NCI-H345 treated with DMSO at 0.1 percent for 48 hours (cell line): ENCODE measurements around the gene NR5A1.

Experiments
- DNase-seq: peaks from one replicate; lab custom pipeline; 2025; ENCODE audit not compliant: unreplicated experiment; lab: John Stamatoyannopoulos, UW

Gene NR5A1

GRCh38 chr9:124483481-124483880 lies 23.7 kb downstream of the NR5A1 start:
- DNase-seq = no peak

GRCh38 chr9:124482431-124483031 lies 24.7 kb downstream of the NR5A1 start:
- no peak for DNase-seq

DNA sequence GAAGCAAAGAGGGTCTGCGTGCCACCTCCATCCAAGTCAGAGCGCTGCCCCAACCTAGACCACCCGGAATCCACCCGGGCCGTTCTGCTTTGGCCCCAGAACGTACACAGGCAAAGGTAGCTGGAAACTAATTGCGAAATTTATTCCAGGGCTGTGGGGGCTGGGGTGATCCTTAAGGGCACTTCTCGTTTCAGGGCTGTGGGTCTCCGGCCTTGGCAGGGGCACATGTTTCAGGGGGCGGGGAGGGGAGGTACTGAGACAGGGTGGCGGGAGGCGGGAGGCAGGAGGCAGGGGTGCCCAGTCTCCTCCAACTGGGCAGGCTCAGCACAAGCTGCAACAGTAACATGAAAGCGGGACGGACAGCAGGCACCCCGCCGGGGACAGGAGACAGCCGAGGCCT lies 26.1 kb downstream of the NR5A1 start:
- no peak for DNase-seq

- no peak for DNase-seq
These were observed 26.6 kb downstream of the NR5A1 start for GRCh38 chr9:124480621-124480981.

DNA sequence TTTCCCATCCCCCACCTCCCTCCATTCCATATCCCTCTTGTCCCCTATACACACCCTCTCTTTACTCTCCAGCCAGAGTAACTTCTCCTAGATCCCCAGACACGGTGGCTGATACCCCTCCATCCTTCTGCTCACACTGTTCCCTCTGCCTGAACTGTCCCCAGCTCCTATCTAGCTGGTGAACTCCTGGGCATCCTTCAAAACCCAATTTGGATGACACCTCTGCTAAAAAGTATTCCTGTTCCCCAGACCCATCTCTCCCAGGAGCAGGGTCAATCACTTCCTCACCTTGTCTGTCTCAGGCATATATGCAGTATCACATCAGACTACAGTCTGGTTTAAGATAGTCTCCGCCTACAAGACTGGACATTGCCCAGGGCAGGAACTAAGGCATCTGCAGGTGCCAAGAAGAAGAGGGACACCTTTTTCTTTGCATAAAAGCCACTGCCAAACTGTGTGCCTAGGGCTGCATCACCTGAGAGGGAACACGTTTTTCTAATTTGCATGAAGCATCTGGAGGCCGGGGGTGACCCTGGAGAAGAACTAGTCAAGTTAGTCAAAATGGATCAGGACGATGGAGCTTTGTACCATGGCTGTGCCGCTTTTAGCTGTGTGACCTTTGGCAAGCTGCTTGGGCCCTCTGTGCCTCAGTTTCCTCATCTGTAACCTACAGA lies 27.1 kb downstream of the NR5A1 start:
- DNase-seq = no peak

DNA sequence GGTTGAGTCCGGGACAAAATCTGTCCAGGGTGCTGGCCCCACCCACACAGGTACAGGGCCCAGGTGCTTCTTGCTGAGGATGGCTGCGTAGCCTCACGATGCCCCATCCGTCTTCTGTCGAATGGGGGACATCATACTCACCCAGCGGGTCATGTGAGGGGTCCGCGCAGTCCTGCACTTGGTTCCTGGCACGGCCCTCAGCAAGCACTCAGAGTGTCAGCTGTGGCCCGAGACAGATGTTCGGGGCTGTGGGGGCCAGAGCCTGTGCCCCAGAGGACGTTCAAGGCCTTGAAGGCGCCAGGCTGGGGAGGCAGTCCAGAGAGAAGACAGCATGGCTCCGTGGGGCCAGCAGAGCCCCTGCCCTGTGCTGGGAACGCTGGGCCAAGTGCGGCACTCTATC lies 27.8 kb downstream of the NR5A1 start:
- DNase-seq = no peak

- no peak for DNase-seq
These were observed 28.8 kb downstream of the NR5A1 start for GRCh38 chr9:124478354-124478753.

GRCh38 chr9:124477648-124478285 lies 29.4 kb downstream of the NR5A1 start:
- DNase-seq = peak; percentile 27

GRCh38 chr9:124477211-124477647 lies 30.0 kb downstream of the NR5A1 start:
- peak; percentile 16 for DNase-seq

GRCh38 chr9:124475868-124476690 lies 31.1 kb downstream of the NR5A1 start:
- no peak for DNase-seq

- DNase-seq = no peak
These were observed 31.9 kb downstream of the NR5A1 start for GRCh38 chr9:124475158-124475867.

GRCh38 chr9:124474151-124474550 lies 33.0 kb downstream of the NR5A1 start:
- DNase-seq = no peak

- DNase-seq = no peak
These were observed 33.9 kb downstream of the NR5A1 start for GRCh38 chr9:124473310-124473709.

GRCh38 chr9:124472770-124473169 lies 34.4 kb downstream of the NR5A1 start:
- no peak for DNase-seq

DNA sequence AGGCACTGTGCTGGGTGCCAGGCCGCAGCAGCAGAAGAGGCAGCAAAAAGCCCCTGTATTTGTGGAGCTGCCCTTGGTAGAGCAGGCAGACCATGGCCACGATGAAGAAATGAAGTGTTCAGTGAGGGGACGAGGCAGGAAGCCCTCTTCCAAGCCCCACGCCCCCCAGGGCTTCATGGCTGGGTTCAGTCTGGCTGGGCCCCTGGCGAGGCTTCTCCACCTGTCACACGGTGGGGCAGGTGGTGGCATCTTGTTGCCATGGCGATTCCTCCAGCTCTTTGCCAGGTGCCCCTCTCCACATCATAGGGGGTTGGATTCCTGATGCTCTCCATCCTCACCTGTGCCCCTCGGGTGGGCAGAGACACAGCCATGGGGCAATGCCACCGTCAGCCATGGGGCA lies 35.4 kb downstream of the NR5A1 start:
- DNase-seq = no peak

DNA sequence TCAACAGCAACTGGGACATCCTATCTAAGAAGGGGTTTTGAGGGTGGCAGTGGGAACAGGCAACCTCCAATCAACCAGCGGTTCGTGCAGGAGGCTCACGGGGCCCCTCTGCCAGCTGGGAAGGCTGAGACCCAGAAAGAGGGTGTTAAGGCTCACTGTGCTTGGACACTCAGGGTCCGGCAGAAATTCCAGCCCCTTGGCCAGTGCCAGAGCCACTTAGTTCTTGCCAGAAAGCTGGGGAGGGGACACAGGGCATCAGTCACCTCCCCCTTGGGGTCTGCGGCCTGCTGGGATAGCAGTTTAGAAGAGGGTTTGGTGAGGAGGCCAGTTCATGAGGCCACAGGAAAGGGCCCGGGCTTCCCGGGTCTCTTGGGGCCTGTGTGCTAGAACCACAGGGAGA lies 36.5 kb downstream of the NR5A1 start:
- no peak for DNase-seq

- DNase-seq = no peak
These were observed 36.9 kb downstream of the NR5A1 start for GRCh38 chr9:124470306-124470705.

GRCh38 chr9:124469011-124469832 lies 38.0 kb downstream of the NR5A1 start:
- DNase-seq = no peak

DNA sequence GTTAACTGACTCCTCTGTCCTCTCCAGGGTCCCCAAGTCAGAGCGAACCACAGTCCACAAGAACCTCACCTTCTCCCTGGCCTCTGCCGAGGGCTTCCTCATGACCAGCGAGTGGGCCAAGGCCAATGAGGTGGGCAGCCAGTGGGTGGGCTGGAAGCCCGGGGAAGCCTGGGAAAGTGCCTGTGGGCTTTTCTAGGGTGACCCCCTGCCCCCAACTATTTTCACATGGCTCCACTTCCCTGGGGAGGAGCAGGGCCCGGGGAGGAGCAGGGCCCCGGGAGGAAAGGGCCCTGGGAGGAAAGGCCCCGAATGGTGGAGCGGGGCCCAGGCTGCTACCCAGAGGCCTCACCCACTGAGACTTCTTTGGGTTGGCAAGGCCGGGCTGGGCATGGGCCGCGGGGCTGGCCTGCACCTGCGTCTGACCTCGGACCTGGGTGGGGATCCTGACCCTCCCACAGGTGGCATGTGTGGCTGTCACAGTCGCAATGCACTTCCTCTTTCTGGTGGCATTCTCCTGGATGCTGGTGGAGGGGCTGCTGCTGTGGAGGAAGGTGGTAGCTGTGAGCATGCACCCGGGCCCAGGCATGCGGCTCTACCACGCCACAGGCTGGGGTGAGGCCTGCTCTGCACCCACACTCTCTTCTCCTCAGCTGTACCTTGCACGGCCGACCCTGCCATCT lies 39.0 kb downstream of the NR5A1 start:
- no peak for DNase-seq
